AG09309 (cell line): ENCODE data around the gene ZNF862.

ENCODE experiments used
- DNase-seq: peaks from one replicate; pipeline ENCODE4 v3.0.0-alpha.2; 2010; ENCODE audit warnings: low read depth
- H3K4me3 ChIP-seq: 2 replicates; pipeline ENCODE4 v1.5.1; 2011; ENCODE audit warnings: mild to moderate bottlenecking, low read depth, low read length, moderate library complexity; ENCODE audit not compliant: control insufficient read depth
- CTCF ChIP-seq: IDR thresholded peaks from 2 replicates; pipeline ENCODE4 v1.5.1; 2011; ENCODE audit warnings: mild to moderate bottlenecking, low read depth, low read length, inconsistent platforms; ENCODE audit not compliant: insufficient read depth, control insufficient read depth; ENCODE audit errors: missing control alignments

ZNF862 gene

GRCh38 chr7:149808311-149808710 lies 29.9 kb upstream of the ZNF862 start:
- DNase-seq, result no peak
- H3K4me3 ChIP-seq, result no peak overlapping the region
- TF ChIP-seq CTCF, result no peak

- H3K4me3 ChIP-seq, result no peak overlapping the region
- no peak for DNase-seq
- no peak for TF ChIP-seq CTCF
These were observed 29.0 kb upstream of the ZNF862 start for GRCh38 chr7:149809215-149809614.

- no peak for DNase-seq
- no peak overlapping the region for H3K4me3 ChIP-seq
- peak; percentile 49 for TF ChIP-seq CTCF
These were observed 27.0 kb upstream of the ZNF862 start for GRCh38 chr7:149811221-149811620.

GRCh38 chr7:149811831-149812490 lies 26.2 kb upstream of the ZNF862 start:
- no peak for DNase-seq
- H3K4me3 ChIP-seq, result no peak overlapping the region
- TF ChIP-seq CTCF, result no peak

GRCh38 chr7:149813254-149814035 lies 24.7 kb upstream of the ZNF862 start:
- no peak for TF ChIP-seq CTCF
- no peak for DNase-seq
- no peak overlapping the region for H3K4me3 ChIP-seq

- no peak overlapping the region for H3K4me3 ChIP-seq
- DNase-seq, result no peak
- no peak for TF ChIP-seq CTCF
These were observed 23.7 kb upstream of the ZNF862 start for GRCh38 chr7:149814494-149814893.
